Measurements from ENCODE around the gene DCDC2C.

GRCh38 chr2:3666613-3666975 is 36.8 kb upstream of the DCDC2C start:
- TF ChIP-seq CTCF (tag by site-specific recombination; IDR thresholded peaks at IDR 0.05) (no peak), REST (tag by site-specific recombination; IDR thresholded peaks at IDR 0.05) (no peak), ZNF747 (tag by site-specific recombination; IDR thresholded peaks at IDR 0.05) (no peak), ZNF792 (tag by site-specific recombination; IDR thresholded peaks at IDR 0.05) (no peak), PBX3 (CRISPR knock-in tag; IDR thresholded peaks at IDR 0.05) (no peak), TCF7L2 (IDR thresholded peaks at IDR 0.05; ENCODE audit: borderline replicate concordance, low read depth, low read length) (no peak), ZNF398 (tag by site-specific recombination; IDR thresholded peaks at IDR 0.05) (no peak), TRIM28 (IDR thresholded peaks at IDR 0.05; ENCODE audit: borderline replicate concordance, low read length) (no peak), GFI1B (tag by site-specific recombination; IDR thresholded peaks at IDR 0.05) (no peak), ZBTB21 (tag by site-specific recombination; IDR thresholded peaks at IDR 0.05) (no peak)

Measured in HEK293 (cell line).